ENCODE data around the gene FMN2. TPM values are rescaled to one million over a fixed set of nuclear protein-coding genes. Genes with fewer than 3 reads are reported as not detected.
"Not testable (repeated sequence)": the region's sequence is repeated elsewhere in the genome, so short reads cannot be mapped to it uniquely, and the experiment has no call there.

The FMN2 gene
- total RNA-seq, 2 donors from 2014 or later: not detected

GRCh38 chr1:240171907-240172306 lies 80.2 kb downstream of the FMN2 start:
- no peak for ATAC-seq
- H3K9me3 Mint-ChIP-seq: no peaks in the 10 kb centered on the region

DNA sequence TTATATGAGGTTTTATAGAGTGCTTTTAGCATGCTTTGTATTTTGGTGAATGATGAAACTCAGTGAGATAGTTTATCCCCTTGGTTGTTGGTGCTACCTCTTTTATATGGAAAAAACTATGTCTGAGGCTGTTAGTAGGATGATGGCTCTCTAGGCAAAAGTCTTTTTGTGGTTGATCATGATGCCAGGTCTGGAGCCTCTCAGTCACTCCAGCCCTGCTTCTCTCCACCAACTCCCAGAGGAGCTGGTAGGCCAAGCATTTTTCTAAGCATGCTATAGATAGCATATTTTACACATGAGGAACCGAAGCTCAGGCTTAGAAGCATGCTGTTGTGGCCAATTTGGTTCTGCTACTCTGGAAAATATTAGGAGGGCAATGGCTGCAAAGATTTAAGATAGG lies 82.2 kb downstream of the FMN2 start:
- peaks cover 0 to 9% of the 10 kb centered on the region in 2 donors for H3K27me3 Mint-ChIP-seq
- DNase-seq (ENCODE audit: low spot score): no peak
- no peak overlapping the region for H3K27ac Mint-ChIP-seq
- ATAC-seq: no peak
- no peaks in the 10 kb centered on the region for H3K4me1 Mint-ChIP-seq (ENCODE audit: low read depth in 2 of 2)
- H3K9me3 Mint-ChIP-seq: no peaks in the 10 kb centered on the region
- no peak overlapping the region for H3K4me3 Mint-ChIP-seq
- no peaks in the 10 kb centered on the region for H3K36me3 Mint-ChIP-seq

More at GRCh38 chr1:240171907-240172306, 80.2 kb downstream of the FMN2 start:
- no peaks in the 10 kb centered on the region for H3K36me3 Mint-ChIP-seq
- no peak overlapping the region for H3K4me3 Mint-ChIP-seq
- no peaks in the 10 kb centered on the region for H3K4me1 Mint-ChIP-seq (ENCODE audit: low read depth in 2 of 2)
- no peak for DNase-seq (ENCODE audit: low spot score)
- H3K27me3 Mint-ChIP-seq: peaks cover 0 to 9% of the 10 kb centered on the region in 2 donors
- no peak overlapping the region for H3K27ac Mint-ChIP-seq

GRCh38 chr1:240174734-240175133 lies 83.1 kb downstream of the FMN2 start:
- Mint-ChIP-seq H3K36me3 (no peaks in the 10 kb centered on the region), H3K27me3 (peaks cover 0 to 12% of the 10 kb centered on the region in 2 donors), H3K4me1 (ENCODE audit: low read depth in 2 of 2) (no peaks in the 10 kb centered on the region), H3K9me3 (no peaks in the 10 kb centered on the region), H3K4me3 (no peak overlapping the region), H3K27ac (no peak overlapping the region)
- DNase-seq (ENCODE audit: low spot score) (no peak), ATAC-seq (no peak)

GRCh38 chr1:240178366-240178765 lies 86.7 kb downstream of the FMN2 start:
- ATAC-seq (no peak), DNase-seq (ENCODE audit: low spot score) (no peak)
- Mint-ChIP-seq H3K27me3 (peaks cover 0 to 14% of the 10 kb centered on the region in 2 donors), H3K9me3 (no peaks in the 10 kb centered on the region), H3K36me3 (no peaks in the 10 kb centered on the region), H3K4me3 (no peak overlapping the region), H3K27ac (no peak overlapping the region), H3K4me1 (ENCODE audit: low read depth in 2 of 2) (no peaks in the 10 kb centered on the region)

DNA sequence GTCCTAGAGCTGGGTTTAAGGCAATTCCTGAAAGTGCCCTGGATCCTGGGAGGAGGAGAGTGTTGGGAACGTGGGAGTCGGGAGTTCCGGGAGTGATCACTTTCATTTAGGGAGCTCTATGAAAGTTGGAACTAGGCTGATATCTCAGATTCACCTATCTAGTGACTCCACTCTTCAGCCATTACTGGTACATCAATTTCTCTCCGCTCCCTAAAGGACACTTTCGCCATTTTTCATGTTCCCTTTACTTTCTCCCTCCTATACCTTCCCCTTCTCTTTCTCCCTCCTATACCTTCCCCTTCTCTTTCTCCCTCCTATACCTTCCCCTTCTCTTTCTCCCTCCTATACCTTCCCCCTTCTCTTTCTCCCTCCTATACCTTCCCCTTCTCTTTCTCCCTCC lies 93.0 kb downstream of the FMN2 start:
- not testable (repeated sequence) for H3K36me3 Mint-ChIP-seq; H3K4me3 Mint-ChIP-seq; ATAC-seq; H3K9me3 Mint-ChIP-seq; H3K27ac Mint-ChIP-seq; DNase-seq (ENCODE audit: low spot score); H3K4me1 Mint-ChIP-seq (ENCODE audit: low read depth in 2 of 2)
- H3K27me3 Mint-ChIP-seq: peaks cover 21 to 25% of the 10 kb centered on the region in 2 donors

GRCh38 chr1:240188139-240188538 lies 96.5 kb downstream of the FMN2 start:
- peaks cover 21 to 26% of the 10 kb centered on the region in 2 donors for H3K27me3 Mint-ChIP-seq
- no peak overlapping the region for H3K27ac Mint-ChIP-seq
- ATAC-seq (no peak), DNase-seq (ENCODE audit: low spot score) (no peak)
- H3K4me1 Mint-ChIP-seq (ENCODE audit: low read depth in 2 of 2): peaks cover 0 to 5% of the 10 kb centered on the region in 2 donors
- H3K36me3 Mint-ChIP-seq: no peaks in the 10 kb centered on the region
- H3K4me3 Mint-ChIP-seq: no peak overlapping the region
- H3K9me3 Mint-ChIP-seq: no peaks in the 10 kb centered on the region

- Mint-ChIP-seq H3K4me1 (ENCODE audit: low read depth in 2 of 2) (peaks cover 0 to 5% of the 10 kb centered on the region in 2 donors), H3K9me3 (no peaks in the 10 kb centered on the region), H3K27me3 (peaks cover 23 to 26% of the 10 kb centered on the region in 2 donors), H3K36me3 (no peaks in the 10 kb centered on the region), H3K27ac (no peak overlapping the region), H3K4me3 (no peak overlapping the region)
- DNase-seq (ENCODE audit: low spot score) (no peak), ATAC-seq (no peak)
Observed at GRCh38 chr1:240189386-240189989, 97.8 kb downstream of the FMN2 start.

GRCh38 chr1:240190881-240191401 lies 99.3 kb downstream of the FMN2 start:
- Mint-ChIP-seq H3K4me1 (ENCODE audit: low read depth in 2 of 2) (peaks cover 0 to 5% of the 10 kb centered on the region in 2 donors), H3K36me3 (no peaks in the 10 kb centered on the region), H3K4me3 (no peak overlapping the region), H3K9me3 (no peaks in the 10 kb centered on the region), H3K27me3 (peaks cover 14 to 15% of the 10 kb centered on the region in 2 donors), H3K27ac (no peak overlapping the region)
- no peak for DNase-seq (ENCODE audit: low spot score)
- no peak for ATAC-seq

DNA sequence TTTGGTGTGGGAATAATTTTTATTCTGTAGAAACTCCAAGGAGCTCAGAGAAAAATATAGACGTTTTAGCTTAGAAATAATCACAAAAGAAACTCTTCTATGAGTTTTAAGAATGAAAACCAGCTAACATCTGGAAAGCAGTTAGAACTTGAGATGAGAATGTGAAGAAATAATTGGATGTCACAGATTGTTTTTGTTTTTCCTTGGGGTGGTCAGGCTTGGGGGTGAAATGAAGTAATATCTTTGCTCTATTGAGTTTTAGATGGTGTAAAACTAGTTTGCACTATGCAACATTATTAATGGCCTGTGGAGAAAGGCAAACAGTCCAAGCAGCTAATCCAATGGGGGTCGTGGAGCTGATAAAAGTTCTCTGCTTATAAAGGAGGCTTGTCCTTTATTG lies 101.2 kb downstream of the FMN2 start:
- H3K4me1 Mint-ChIP-seq (ENCODE audit: low read depth in 2 of 2): peaks cover 0 to 5% of the 10 kb centered on the region in 2 donors
- peaks cover 7 to 9% of the 10 kb centered on the region in 2 donors for H3K27me3 Mint-ChIP-seq
- H3K27ac Mint-ChIP-seq: no peak overlapping the region
- no peak overlapping the region for H3K4me3 Mint-ChIP-seq
- DNase-seq (ENCODE audit: low spot score) (no peak), ATAC-seq (no peak)
- no peaks in the 10 kb centered on the region for H3K9me3 Mint-ChIP-seq
- H3K36me3 Mint-ChIP-seq: no peaks in the 10 kb centered on the region

DNA sequence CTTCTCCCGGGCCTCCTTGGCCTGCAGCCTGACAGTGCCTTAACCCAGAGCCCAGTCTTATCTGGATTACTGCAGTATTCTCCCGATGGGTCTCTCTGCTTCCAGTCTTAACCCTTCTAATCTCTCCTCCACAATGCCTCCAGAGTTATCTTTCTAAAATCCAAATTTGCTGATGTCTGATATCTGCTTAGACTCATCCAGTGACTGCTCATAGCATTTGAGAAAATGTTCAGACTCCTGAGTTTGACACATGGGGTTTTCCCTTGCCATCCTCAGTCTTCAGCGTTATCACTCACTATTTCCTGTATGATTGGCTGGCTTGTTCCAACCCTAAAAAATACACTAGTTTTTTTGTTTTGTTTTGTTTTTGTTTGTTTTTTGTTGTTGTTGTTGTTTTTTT lies 102.0 kb downstream of the FMN2 start:
- DNase-seq (ENCODE audit: low spot score): no peak
- H3K27ac Mint-ChIP-seq: no peak overlapping the region
- ATAC-seq: no peak
- H3K4me1 Mint-ChIP-seq (ENCODE audit: low read depth in 2 of 2): peaks cover 0 to 5% of the 10 kb centered on the region in 2 donors
- H3K27me3 Mint-ChIP-seq: peaks cover 7 to 9% of the 10 kb centered on the region in 2 donors
- H3K9me3 Mint-ChIP-seq: no peaks in the 10 kb centered on the region
- no peak overlapping the region for H3K4me3 Mint-ChIP-seq
- H3K36me3 Mint-ChIP-seq: no peaks in the 10 kb centered on the region

- Mint-ChIP-seq H3K27me3 (peaks cover 7 to 9% of the 10 kb centered on the region in 2 donors), H3K27ac (no peak overlapping the region), H3K9me3 (no peaks in the 10 kb centered on the region), H3K4me1 (ENCODE audit: low read depth in 2 of 2) (peaks cover 0 to 5% of the 10 kb centered on the region in 2 donors), H3K4me3 (no peak overlapping the region), H3K36me3 (no peaks in the 10 kb centered on the region)
- ATAC-seq (no peak), DNase-seq (ENCODE audit: low spot score) (no peak)
Observed at GRCh38 chr1:240194120-240194519, 102.4 kb downstream of the FMN2 start.

- no peak overlapping the region for H3K4me3 Mint-ChIP-seq
- DNase-seq (ENCODE audit: low spot score) (no peak), ATAC-seq (no peak)
- no peak overlapping the region for H3K27ac Mint-ChIP-seq
- H3K36me3 Mint-ChIP-seq: no peaks in the 10 kb centered on the region
- H3K27me3 Mint-ChIP-seq: peaks cover 0 to 4% of the 10 kb centered on the region in 2 donors
- H3K9me3 Mint-ChIP-seq: no peaks in the 10 kb centered on the region
- H3K4me1 Mint-ChIP-seq (ENCODE audit: low read depth in 2 of 2): peaks cover 0 to 3% of the 10 kb centered on the region in 2 donors
Observed at GRCh38 chr1:240198376-240198775, 106.7 kb downstream of the FMN2 start.

- DNase-seq (ENCODE audit: low spot score) (no peak), ATAC-seq (no peak)
- no peak overlapping the region for H3K27ac Mint-ChIP-seq
- no peaks in the 10 kb centered on the region for H3K9me3 Mint-ChIP-seq
- H3K4me1 Mint-ChIP-seq (ENCODE audit: low read depth in 2 of 2): peaks cover 0 to 4% of the 10 kb centered on the region in 2 donors
- H3K4me3 Mint-ChIP-seq: no peak overlapping the region
- H3K36me3 Mint-ChIP-seq: no peaks in the 10 kb centered on the region
- peaks cover 0 to 5% of the 10 kb centered on the region in 2 donors for H3K27me3 Mint-ChIP-seq
Observed at GRCh38 chr1:240199758-240200645, 108.3 kb downstream of the FMN2 start.

DNA sequence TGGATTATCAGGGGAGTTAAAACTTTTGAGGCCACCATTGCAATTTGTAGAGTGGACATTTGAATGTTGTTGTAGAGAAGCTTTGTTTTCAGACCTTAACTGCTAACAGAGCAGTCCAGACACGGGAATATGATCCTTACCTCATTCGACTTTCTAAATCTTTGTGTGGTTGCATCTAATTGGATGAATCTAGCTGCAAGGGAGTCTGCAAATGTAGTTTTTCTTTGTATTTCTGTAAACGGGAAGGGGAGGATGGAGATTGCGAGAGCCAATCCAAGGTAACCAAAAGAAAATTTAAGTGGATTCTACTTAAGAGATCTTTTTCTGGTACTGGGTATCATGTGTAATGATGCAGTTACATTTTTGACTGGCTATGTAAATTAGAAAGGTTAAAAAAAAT lies 110.2 kb downstream of the FMN2 start:
- H3K27ac Mint-ChIP-seq: no peak overlapping the region
- peaks cover 0 to 4% of the 10 kb centered on the region in 2 donors for H3K4me1 Mint-ChIP-seq (ENCODE audit: low read depth in 2 of 2)
- ATAC-seq (no peak), DNase-seq (ENCODE audit: low spot score) (no peak)
- H3K9me3 Mint-ChIP-seq: no peaks in the 10 kb centered on the region
- no peaks in the 10 kb centered on the region for H3K36me3 Mint-ChIP-seq
- no peak overlapping the region for H3K4me3 Mint-ChIP-seq
- peaks cover 0 to 5% of the 10 kb centered on the region in 2 donors for H3K27me3 Mint-ChIP-seq
